Uterus (tissue), 2 donors: ENCODE data around the gene OR1A1.

Experiments used
- CTCF ChIP-seq, 4 experiments: fragments of 200-600 bp in 2 of 4; fragments of 450-650 bp in 2 of 4; sonication (generic) in 2 of 4; IDR thresholded peaks; one replicate each; pipeline ENCODE4 v1.5.1; 2016 to 2019; ENCODE audit warnings: antibody characterized with exemption in 4 of 4, mild to moderate bottlenecking in 2 of 4, moderate library complexity in 1 of 4
- POLR2A ChIP-seq, 2 donors: fragments of 450-650 bp; IDR thresholded peaks; one replicate each; pipeline ENCODE4 v1.6.1; 2016; ENCODE audit warnings: antibody characterized with exemption in 2 of 2, mild to moderate bottlenecking in 1 of 2, moderate library complexity in 1 of 2

DNA sequence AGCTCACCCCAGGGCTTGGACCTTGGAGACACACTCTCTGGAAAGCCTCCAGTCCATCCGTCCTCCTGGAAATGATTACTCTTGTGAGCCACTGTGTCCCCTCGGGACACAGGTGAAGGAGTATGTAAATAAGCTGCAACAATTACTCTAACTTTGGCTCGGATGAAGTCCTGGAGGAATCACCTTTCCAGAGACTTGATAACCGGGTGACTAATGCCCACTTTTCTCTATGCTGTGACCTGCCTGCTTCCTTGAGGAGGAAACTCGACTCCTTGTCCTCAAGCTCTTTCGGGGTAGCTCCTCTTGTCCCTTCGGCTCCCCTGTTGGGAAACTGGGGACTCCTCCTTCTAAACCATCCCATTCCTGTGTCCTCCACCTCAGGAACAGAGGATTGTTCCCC lies at the start of gene OR1A1:
- TF ChIP-seq CTCF (IDR thresholded peaks at IDR 0.05) (no peak), POLR2A (IDR thresholded peaks at IDR 0.05) (no peak)
